ENCODE data around the gene B4GALT4. TPM values are rescaled to one million over a fixed set of nuclear protein-coding genes. Genes with fewer than 3 reads are reported as not detected.

The B4GALT4 gene
- 17.0 and 20.4 TPM in 2 replicates for total RNA-seq

GRCh38 chr3:119240591-119241434, at the start of gene B4GALT4:
Gene B4GALT4 (minus strand): TSS chr3:119240878. CDS start chr3:119230099, 10,779 bp downstream.

GRCh38 chr3:119173325-119173724, 67.4 kb downstream of the B4GALT4 start, which contains the start of gene UPK1B:
Gene UPK1B (plus strand): TSS chr3:119173598. CDS start chr3:119186742, 13,144 bp downstream.

Other genes with a start within 250 kb of the B4GALT4 start
- gene IGSF11, start 206.0 kb downstream of the B4GALT4 start, total RNA-seq, result not detected in 2 replicates
- gene TEX55, start 94.7 kb downstream of the B4GALT4 start, total RNA-seq, result not detected in 2 replicates
- gene UPK1B, start 67.3 kb downstream of the B4GALT4 start, total RNA-seq, result not detected in 2 replicates
- 2.9 and 3.4 TPM in 2 replicates for gene ARHGAP31, start 53.5 kb upstream of the B4GALT4 start, total RNA-seq
- 33.3 and 34.3 TPM in 2 replicates for gene TMEM39A, start 222.7 kb upstream of the B4GALT4 start, total RNA-seq
- 11.3 and 12.6 TPM in 2 replicates for gene POGLUT1, start 228.1 kb upstream of the B4GALT4 start, total RNA-seq